ENCODE measurements around the gene NAA15. TPM values are rescaled to one million over a fixed set of nuclear protein-coding genes. Genes with fewer than 3 reads are reported as not detected.
A peak's percentile ranks its signal among the peaks of the same experiment; 100 is the strongest.

The NAA15 gene
- total and polyA plus RNA-seq, 8 donors: 4.8 to 55.1 (median 19.0) TPM

DNA sequence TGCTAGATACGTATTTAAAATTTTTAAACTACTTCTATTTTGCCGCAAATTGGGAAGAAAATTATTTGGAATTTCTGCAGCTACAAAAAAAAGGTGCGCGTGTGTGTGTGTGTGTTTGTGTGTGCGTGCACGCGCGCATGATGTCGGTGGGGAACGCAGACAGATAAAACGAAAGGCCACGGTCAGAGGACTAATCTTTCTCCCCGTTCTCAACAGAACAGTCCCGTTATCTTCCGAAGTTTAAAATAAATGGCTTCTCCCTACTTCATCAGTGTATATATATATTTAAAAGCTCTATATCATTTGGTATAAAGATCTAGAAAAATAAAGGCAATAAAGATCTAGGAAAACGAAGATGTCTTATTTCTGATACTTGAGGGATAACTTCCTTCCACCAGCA, 22.8 kb upstream of the NAA15 start:
- H3K36me3 ChIP-seq: no peaks in the 10 kb centered on the region
- H3K9me3 ChIP-seq: no peaks in the 10 kb centered on the region
- peaks cover 0 to 17% (median 15%) of the 10 kb centered on the region in 4 donors for H3K4me1 ChIP-seq
- intact Hi-C loops (cut with DNase I; ENCODE audit: low total_unique reads): no loop called here
- no peak for DNase-seq
- peaks cover 0 to 52% (median 24%) of the 10 kb centered on the region in 3 donors for H3K27me3 ChIP-seq
- no peak overlapping the region for H3K4me3 ChIP-seq
- 55 to 81% (median 68%) methylated on average over 16 of the region's 16 CpGs for WGBS, 5 donors
- no peak overlapping the region for H3K27ac ChIP-seq
- TF ChIP-seq POLR2AphosphoS5 (IDR thresholded peaks at IDR 0.05) (no peak), POLR2A (IDR thresholded peaks at IDR 0.05) (no peak), EP300 (IDR thresholded peaks at IDR 0.05) (no peak)
- TF ChIP-seq, protein P1, sequence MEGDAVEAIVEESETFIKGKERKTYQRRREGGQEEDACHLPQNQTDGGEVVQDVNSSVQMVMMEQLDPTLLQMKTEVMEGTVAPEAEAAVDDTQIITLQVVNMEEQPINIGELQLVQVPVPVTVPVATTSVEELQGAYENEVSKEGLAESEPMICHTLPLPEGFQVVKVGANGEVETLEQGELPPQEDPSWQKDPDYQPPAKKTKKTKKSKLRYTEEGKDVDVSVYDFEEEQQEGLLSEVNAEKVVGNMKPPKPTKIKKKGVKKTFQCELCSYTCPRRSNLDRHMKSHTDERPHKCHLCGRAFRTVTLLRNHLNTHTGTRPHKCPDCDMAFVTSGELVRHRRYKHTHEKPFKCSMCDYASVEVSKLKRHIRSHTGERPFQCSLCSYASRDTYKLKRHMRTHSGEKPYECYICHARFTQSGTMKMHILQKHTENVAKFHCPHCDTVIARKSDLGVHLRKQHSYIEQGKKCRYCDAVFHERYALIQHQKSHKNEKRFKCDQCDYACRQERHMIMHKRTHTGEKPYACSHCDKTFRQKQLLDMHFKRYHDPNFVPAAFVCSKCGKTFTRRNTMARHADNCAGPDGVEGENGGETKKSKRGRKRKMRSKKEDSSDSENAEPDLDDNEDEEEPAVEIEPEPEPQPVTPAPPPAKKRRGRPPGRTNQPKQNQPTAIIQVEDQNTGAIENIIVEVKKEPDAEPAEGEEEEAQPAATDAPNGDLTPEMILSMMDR (IDR thresholded peaks at IDR 0.05): no peak

DNA sequence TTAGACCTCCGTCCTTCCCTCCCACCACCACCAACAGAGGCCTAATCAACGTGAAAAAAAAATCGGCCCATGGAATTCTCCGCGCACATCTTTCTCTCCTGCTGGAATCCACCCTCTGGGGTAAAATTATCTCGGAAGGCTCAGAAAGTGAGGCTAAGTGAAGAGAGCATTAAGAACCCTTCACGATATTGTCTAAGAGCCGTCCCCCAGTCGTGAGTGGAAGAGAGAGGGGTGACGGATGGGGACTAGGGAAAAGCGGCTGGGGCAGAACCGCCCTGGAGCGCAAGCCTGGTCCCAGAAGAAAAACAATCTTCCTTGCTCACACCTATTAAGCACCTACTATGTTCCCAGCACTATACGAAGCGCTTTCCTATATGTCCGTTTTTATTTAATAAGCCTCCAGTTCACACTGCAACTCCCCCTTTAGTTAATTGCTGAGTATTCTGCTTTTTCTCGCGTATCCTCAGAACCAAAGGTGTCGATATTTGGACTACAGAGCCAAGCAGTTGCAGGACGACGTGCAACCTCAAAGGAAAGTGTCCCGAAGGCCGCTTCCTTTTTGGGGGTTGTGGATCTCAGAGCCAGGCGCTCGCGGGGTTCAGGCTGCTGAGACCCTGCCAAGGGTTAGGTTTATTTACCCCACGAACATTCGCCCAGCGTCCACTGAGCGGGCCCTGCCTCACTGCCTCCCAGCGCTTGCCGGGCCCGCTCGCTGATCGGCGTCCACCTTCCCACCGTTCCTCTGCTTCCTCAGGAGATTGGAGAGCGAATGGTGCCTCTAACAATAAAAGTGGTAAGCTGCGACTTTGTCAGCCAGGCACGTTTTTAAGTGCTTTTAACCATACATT, 22.2 kb upstream of the NAA15 start:
- TF ChIP-seq EP300 (IDR thresholded peaks at IDR 0.05) (no peak), POLR2A (IDR thresholded peaks at IDR 0.05) (no peak)
- H3K27ac ChIP-seq: no peak overlapping the region
- H3K9me3 ChIP-seq: peaks cover 0 to under 1% (median 0%) of the 10 kb centered on the region in 4 donors
- H3K4me3 ChIP-seq: peak overlapping the region; percentile 46 to 62 (median 52)
- WGBS, 5 donors: 16 to 26% (median 19%) methylated on average over 36 to 40 of the region's 40 CpGs
- H3K36me3 ChIP-seq: no peaks in the 10 kb centered on the region
- DNase-seq: peak in 1 of 2 donors; percentile 50
- intact Hi-C loops (cut with DNase I; ENCODE audit: low total_unique reads): no loop called here
- peaks cover 0 to 17% (median 15%) of the 10 kb centered on the region in 4 donors for H3K4me1 ChIP-seq
- H3K27me3 ChIP-seq: peaks cover 0 to 51% (median 24%) of the 10 kb centered on the region in 3 donors

DNA sequence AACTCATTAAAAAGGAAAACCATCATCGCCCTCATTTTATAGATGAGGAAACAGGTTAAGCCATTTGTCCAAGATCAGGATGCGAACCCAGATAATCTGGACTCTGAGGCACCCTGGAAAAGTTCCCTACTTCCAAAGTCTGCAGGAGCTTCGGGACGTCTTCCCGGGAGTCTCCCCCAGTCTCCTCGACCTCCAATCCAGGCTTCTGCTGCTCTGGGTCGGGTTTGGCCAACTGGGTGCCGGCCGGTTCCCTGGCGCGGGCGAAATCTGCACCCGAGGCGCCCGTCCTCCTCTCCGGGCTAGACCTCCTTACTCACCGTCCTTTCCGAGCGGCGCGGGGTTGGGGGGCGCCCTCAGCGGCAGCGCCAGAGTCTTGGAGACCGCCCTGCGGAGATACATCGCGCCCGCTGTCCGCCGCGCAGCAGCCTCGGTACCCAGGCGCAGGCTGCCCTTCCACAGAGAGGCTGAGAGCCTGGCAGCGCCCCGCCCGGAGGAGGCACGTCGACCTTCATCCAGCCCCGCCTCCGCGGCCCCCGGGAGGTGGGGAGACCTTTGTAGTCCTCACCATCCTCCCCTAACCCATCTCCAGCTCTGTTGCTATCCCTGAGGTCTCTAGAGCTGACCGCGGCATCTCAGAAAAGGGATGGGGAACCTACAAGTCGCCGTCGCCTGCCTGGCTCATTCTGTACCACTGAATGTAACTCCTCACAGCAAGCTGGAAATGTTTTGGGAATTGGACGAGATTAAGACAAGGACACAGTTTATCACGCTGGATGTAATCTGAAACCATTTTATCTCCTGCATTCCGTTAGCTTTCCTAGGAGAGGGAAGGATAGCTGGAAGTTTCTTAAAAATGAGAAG, 21.3 kb upstream of the NAA15 start, which contains the start of gene MGARP:
TSS of gene MGARP (minus strand) at position 466 of the 861 bp plus-strand sequence. CDS start at position 399, 67 bp downstream.
- DNase-seq: peak in 1 of 2 donors; percentile 62
- Histone ChIP-seq H3K27ac (no peak within 1 kb of the TSS), H3K4me1 (peaks cover 0 to 17% (median 15%) of the 10 kb centered on the region in 4 donors), H3K9me3 (peaks cover 0 to 9% (median 3%) of the 10 kb centered on the region in 4 donors), H3K27me3 (peaks cover 0 to 47% (median 24%) of the 10 kb centered on the region in 3 donors), H3K36me3 (peaks cover 0 to 6% (median 0%) of the 10 kb centered on the region in 4 donors), H3K4me3 (peak within 1 kb of the TSS; percentile 46 to 62 (median 52))
- intact Hi-C loops (cut with DNase I; ENCODE audit: low total_unique reads): no loop called here
- WGBS, 5 donors: 5 to 13% (median 7%) methylated on average over 31 to 51 of the region's 51 CpGs
- TF ChIP-seq EP300 (IDR thresholded peaks at IDR 0.05): no peak
- TF ChIP-seq, protein P1 (IDR thresholded peaks at IDR 0.05): no peak
- TF ChIP-seq POLR2AphosphoS5 (IDR thresholded peaks at IDR 0.05): no peak
- TF ChIP-seq POLR2A (IDR thresholded peaks at IDR 0.05): no peak

- Histone ChIP-seq H3K4me3 (no peak overlapping the region), H3K27ac (no peak overlapping the region), H3K27me3 (peaks cover 0 to 37% (median 24%) of the 10 kb centered on the region in 3 donors), H3K36me3 (peaks cover 0 to 10% (median 2%) of the 10 kb centered on the region in 4 donors), H3K9me3 (peaks cover 0 to 10% (median 3%) of the 10 kb centered on the region in 4 donors), H3K4me1 (peaks cover 0 to 17% (median 15%) of the 10 kb centered on the region in 4 donors)
- intact Hi-C loops (cut with DNase I; ENCODE audit: low total_unique reads): no loop called here
- no peak for DNase-seq
- TF ChIP-seq POLR2AphosphoS5 (IDR thresholded peaks at IDR 0.05) (no peak), POLR2A (IDR thresholded peaks at IDR 0.05) (no peak), EP300 (IDR thresholded peaks at IDR 0.05) (no peak)
- TF ChIP-seq, protein P1 (IDR thresholded peaks at IDR 0.05): no peak
- WGBS, 5 donors: 60 to 70% (median 64%) methylated on average over 7 of the region's 7 CpGs
These were observed 19.1 kb upstream of the NAA15 start for GRCh38 chr4:139282065-139282720.

Data from stomach (tissue), 9 donors.